GM12875 (cell line): Measurements from ENCODE around the gene NFIA.

Experiments
- H3K4me3 ChIP-seq: one replicate; pipeline ENCODE4 v1.5.1; 2011; ENCODE audit warnings: low read depth, low read length, control low read depth
- TF ChIP-seq, protein P1 (sequence below): IDR thresholded peaks from 2 replicates; pipeline ENCODE4 v1.5.1; 2011; ENCODE audit warnings: low read depth, mild to moderate bottlenecking, control low read depth, inconsistent platforms, low read length, moderate library complexity, borderline replicate concordance; ENCODE audit not compliant: insufficient read depth

The NFIA gene

DNA sequence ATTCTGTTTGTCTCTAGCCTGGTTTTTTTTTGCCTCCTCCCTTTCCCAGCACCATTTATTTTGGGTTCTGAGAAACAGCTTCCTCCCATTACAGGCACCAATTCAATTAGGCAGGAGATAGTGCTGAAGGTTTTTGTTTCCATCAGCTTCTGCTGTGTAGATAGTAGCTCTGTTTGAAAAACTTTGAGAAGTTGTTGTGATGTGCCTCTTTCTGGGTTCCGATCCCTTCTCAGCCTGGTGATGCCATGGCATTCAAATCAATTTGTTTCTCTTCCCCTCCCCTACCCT lies 109.0 kb downstream of the NFIA start:
- TF ChIP-seq, protein P1, sequence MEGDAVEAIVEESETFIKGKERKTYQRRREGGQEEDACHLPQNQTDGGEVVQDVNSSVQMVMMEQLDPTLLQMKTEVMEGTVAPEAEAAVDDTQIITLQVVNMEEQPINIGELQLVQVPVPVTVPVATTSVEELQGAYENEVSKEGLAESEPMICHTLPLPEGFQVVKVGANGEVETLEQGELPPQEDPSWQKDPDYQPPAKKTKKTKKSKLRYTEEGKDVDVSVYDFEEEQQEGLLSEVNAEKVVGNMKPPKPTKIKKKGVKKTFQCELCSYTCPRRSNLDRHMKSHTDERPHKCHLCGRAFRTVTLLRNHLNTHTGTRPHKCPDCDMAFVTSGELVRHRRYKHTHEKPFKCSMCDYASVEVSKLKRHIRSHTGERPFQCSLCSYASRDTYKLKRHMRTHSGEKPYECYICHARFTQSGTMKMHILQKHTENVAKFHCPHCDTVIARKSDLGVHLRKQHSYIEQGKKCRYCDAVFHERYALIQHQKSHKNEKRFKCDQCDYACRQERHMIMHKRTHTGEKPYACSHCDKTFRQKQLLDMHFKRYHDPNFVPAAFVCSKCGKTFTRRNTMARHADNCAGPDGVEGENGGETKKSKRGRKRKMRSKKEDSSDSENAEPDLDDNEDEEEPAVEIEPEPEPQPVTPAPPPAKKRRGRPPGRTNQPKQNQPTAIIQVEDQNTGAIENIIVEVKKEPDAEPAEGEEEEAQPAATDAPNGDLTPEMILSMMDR, result no peak
- H3K4me3 ChIP-seq, result no peak overlapping the region

DNA sequence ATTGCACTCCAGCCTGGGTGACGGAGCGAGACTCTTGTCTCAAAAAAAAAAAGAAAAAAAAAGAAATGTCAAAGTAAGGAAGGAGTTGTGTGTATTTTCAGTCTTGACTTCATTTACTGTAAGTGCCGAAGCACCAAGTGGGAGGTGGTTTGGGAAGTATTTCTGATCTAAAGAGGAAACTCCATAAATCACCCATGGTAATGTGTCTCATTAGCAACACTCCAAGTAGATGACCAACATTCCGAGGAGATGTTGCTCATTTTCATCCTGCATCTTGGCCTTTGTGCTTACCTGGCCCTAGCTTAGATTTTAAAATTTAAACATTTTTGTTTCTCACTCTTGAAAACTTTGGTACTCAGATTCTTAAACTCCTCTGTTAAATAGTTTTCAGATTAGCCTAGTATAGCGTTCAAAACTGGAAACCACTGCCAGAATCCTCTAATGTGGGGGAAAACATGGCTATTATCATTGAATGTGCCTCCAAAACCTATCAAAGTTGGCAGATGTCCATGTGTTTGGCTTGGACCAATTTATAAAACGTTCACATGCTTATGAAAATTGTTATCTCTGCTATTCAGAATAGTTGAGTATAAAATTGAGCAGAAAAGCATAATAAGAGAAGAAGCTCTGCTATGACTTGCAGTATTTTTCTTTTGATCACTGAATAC lies 110.4 kb downstream of the NFIA start:
- TF ChIP-seq, protein P1, result no peak
- H3K4me3 ChIP-seq, result no peak overlapping the region

DNA sequence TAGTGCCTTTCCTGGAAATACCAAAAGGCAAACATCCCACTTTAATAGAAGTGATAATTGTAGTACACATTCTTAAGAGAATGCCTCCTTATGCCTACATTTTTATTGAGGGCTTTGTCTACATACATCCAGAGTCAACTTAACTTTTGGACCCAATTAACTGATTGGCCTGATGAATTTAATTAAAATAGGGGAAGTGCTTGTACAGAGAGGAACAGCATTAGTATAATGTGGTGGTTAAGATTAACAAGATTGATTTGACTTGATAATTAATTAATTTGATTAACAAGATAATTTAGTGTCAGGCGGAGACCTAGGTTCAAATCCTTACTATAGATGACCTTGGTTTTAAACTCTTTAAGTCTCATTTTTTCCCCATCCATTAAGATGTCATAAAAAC lies 111.4 kb downstream of the NFIA start:
- H3K4me3 ChIP-seq, result no peak overlapping the region
- TF ChIP-seq, protein P1, result no peak

- TF ChIP-seq, protein P1, result no peak
- no peak overlapping the region for H3K4me3 ChIP-seq
These were observed 116.2 kb downstream of the NFIA start for GRCh38 chr1:61198554-61198953.

- H3K4me3 ChIP-seq, result no peak overlapping the region
- TF ChIP-seq, protein P1, result no peak
These were observed 118.7 kb downstream of the NFIA start for GRCh38 chr1:61201035-61201434.

DNA sequence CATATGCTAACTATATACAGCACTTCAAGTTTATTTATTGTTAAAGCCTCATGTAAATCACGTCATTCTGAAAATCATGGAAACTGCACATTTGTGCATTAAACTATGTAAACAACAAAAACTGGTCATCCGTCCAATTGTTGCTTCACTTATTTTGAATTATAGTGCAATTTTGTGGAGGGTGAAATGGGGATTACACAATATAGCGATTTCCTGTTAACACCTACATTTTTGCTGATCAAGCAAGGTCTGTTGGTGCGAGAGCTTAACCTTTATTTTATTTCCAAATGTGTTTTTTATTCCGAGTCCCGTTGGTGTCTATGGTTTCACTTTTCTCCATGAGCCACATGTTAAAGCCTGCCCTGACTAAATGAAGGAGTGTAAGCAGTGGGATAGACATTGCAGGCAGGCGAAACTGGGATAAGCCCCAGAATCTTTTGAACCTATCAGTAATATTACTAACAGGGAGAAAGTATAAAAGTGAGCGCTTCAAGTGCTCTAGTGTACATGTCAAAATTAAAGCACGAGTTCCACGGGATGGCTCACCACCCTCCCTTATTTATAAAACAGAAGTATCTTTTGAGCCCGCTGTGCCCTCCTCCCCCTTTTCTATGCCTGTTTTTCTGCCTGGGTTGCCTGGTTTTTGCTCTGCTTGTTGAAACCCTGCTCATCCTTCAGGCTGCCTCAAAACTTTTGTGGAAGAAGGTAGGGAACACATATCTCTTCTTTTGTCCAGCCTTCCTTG lies 120.7 kb downstream of the NFIA start:
- H3K4me3 ChIP-seq, result no peak overlapping the region
- TF ChIP-seq, protein P1, result no peak

DNA sequence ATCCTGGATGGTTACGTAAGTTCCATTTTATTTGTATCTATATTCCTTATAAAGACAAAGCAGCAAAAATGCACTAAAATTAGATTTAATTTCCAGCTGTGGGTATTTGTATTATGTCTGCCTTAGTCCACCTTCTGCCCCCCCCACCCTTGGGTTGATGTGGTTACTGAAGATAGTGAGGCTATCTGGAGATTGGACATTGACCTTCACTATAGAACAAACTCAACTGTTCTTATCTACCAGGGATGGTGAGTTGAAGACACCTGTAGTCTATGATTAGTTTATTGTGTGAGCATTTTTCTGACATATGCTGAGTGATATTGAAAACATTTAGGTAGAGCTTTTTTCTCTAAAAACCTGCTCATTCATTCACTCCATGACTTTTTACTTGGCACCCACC lies 122.2 kb downstream of the NFIA start:
- TF ChIP-seq, protein P1, result no peak
- H3K4me3 ChIP-seq, result no peak overlapping the region
